ENCODE results near the gene COPA.
A peak's percentile ranks its signal among the peaks of the same experiment; 100 is the strongest.
"Not testable (repeated sequence)": the region's sequence is repeated elsewhere in the genome, so short reads cannot be mapped to it uniquely, and the experiment has no call there.

The COPA gene

DNA sequence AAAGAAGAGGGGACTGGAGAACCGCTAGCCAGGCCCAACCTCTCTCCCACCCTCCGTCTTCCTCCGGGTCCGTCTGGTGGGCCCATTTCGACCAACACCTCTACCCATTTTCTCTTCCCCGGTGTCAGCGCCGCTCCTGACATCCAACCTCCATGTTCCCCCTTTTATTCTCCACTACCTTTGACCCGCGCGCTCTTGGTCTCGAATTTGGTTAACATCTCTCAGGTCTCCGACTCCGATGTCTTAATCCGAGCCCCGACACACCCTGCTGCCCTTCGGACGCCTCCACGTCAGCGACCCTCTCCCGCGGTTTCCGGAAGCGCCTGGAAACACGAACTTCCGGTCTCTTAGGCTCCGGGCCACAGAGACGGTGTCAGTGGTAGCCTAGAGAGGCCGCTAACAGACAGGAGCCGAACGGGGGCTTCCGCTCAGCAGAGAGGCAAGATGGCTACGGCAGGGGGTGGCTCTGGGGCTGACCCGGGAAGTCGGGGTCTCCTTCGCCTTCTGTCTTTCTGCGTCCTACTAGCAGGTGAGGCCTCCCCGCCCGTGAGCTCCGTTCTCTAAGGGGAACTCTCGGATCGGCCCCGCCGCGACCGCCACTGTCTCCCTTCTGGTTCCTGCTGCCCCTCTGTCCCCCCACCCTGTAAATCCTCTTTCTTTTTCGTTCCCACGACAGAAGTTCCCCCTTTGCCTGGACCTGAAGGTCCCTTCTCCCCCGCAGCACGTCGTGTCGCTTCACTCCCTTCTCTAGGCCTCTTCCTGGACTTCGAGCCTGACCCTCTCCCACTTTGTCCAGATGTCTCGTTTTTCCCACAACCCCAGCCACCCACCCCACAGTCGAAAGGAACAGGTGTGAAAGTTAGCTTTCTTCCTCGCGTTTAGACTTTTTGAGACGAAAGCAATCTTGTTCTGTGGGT, at the start of gene COPA, which contains the start of gene NCSTN:
Gene COPA, minus strand, starts transcription at position 298 of the 917 bp plus-strand sequence. Its CDS starts 80 bp downstream, at position 218.
Gene NCSTN, plus strand, starts transcription at position 431 of the 917 bp plus-strand sequence. Its CDS starts 14 bp downstream, at position 445.
- peak; percentile 55 for DNase-seq

DNA sequence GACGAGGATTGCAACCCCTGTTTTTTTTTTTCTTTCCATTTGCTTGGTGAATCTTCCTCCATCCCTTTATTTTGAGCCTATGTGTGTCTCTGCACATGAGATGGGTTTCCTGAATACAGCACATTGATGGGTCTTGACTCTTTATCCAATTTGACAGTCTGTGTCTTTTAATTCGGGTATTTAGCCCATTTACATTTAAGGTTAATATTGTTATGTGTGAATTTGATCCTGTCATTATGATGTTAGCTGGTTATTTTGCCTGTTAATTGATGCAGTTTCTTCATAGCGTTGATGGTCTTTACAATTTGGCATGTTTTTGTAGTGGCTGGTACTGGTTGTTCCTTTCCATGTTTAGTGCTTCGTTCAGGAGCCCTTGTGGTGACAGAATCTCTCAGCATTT, 45.4 kb upstream of the COPA start:
- not testable (repeated sequence) for DNase-seq

DNA sequence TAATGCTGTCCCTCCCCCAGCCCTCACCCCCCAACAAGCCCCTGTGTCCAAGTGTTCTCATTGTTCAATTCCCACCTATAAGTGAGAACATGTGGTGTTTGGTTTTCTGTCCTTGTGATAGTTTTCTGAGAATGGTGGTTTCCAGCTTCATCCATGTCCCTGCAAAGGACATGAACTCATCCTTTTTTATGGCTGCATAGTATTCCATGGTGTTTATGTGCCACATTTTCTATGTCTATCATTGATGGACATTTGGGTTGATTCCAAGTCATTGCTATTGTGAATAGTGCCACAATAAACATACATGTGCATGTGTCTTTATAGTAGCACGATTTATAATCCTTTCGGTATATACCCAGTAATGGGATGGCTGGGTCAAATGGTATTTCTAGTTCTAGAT, 41.8 kb upstream of the COPA start:
- DNase-seq: not testable (repeated sequence)

DNA sequence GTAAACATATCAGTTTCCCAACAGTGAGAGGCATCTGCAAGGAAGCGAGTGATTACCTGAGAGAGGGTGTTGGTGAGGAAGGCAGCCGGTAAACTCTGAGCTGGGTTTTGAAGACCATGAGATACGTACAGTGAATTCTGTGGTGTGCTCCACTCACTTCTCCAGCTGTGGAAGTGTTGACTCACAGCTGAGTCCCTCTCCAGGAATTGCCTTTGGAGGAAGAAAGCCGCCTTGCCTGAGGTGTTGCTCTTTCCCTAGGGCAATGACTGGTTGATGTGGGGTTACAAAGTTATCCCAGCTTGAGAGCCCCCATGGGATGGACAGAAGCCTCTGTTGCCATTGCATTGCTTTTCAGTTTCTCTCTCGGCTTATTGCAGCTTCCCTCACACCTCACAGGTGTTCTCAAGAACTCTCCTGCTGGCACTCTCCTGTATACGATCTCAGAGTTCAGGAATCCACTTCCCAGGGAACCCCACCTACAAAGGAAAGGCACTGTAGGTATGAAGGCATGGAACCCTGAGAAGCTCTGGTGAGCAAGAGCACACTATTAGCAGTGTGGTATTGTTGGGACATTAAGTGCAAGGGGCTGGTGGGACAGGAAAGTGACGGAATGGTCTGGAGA, 34.6 kb upstream of the COPA start:
- no peak for DNase-seq

DNA sequence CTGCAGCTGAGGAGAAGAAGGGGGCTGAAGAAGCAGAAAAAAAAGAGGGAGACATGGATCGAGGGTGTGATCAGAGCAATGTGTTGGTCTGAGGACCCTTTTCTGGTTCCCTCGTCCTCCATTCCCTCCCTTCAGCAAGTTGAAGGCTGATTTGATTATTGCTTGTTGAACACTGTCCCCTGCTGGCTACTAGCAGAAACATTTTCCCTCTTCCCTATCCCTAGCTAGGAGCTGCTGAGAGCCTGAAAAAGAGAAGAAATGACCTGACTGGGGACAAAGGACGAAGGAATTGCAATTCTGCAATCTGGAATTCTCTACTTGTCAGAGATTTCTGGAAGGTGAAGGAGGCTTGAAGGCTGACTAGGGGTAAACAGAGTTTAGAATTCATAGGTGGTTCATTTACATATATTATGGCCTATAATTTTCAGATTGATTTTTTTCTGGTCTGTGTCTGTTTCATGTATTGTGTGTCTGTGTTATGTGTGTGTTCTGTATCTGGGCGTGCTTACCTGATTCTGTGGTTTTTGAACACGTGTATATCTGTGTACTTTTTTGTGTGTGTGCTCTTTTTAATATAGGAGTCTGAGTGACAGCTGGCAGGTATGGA, 33.6 kb upstream of the COPA start:
- DNase-seq: peak; percentile 43

DNA sequence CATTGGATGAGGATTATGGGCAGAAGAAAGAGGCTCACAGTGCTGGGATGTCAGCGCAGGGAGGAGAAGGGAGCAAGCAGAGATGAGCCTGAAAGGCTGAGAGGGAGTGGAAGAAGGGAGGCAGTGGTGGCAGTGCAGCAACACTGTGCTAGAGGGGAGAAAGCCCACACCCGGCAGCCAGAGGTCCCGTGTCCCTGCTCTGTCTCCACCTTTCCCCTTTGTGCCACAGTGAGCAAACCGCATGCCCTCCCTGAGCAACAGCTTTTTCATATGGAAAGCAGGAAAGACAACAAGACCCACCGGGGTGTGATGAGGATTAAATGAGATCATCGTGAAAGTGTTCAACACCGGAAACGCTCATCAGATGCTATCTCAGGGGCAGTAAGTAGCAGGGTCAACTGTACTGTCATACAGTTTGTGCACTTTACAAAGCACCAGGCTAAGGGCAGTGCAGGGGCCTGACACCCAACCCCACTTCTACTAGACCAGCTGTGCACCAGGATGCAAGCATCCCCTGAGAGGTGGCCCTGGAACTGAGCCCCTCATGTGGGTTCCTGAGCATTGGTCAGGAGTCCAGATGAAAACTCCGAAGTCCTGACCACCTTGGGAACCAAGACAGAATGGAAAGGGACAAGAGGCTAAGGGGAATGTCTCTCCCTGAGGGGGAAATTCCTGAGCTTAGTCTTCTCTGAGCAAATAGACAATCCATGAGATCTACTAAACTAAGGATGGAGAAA, 32.9 kb upstream of the COPA start:
- no peak for DNase-seq

DNA sequence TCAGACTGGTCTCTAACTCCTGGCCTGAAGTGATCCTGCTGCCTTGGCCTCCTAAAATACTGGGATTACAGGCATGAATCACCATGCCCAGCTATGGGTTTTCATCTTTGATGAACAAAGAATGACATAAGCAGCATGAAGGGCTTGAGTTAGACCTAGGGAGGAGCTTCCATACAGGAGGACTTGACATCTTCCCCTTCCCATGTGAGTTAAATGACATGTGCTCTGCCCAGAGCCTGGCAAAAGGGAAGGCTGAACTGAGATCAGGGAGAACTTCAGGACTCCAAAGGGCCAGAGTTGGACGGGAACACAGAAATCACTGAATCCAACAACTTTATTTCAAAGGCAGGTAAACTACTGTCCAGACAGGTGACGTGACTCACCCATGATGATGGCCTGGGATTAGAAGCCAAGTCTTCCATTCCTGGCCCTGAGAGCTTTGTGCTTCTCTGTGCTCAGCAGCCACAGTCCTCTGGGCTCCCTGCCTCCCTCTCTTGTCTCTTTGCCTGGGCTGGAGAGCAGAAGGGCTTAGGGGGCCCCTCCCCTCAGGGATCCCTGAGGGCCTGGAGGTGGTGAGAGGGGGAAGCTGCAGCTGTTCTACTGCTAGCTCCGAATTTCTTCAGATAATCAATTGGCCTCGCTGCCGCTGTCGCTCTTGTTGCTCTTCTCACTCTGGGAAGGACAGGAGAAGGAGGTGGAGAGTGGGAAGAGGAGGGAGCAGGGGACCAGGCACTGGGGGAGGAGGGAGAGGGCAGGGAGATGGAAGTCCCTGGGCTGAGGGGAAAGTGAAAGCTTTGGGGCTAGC, 31.5 kb upstream of the COPA start:
- DNase-seq: no peak

DNA sequence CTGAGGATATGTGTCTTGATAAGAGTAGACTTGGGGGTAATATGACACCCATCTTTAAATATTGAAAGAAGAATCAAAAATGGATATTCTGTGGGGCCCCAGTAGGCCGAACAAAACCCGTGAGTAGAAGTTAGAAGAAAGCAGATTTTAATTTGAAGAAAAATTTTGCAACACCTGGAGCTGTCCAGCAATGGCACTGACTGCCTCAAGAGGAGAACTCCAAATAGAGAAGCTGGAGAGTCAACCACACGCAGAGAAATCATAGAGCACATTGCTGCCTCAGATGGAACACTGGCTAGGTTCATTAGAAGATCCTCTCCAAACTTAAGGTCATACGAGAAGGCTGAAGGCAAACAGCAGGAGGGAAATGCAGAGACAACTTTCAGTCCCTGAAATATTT, 30.6 kb upstream of the COPA start:
- DNase-seq: no peak

DNA sequence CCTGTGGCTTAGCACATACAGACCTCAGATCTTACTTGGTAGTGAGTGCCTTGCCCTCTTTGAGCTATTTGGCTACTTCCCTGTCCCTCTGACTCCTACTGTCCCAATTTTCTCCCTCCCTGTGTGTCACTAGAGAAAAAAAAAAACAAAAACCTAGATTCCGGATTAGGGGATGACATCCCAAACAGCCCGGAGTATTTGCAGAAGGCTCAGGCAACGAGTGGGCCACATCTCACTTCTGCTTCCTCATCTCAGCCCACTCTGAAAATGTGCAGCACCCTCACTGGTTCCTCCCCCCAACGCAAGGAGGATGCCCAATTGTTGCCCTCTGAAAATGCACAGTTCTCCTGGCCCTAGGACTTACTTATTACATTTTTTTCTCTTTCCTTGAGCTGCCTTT, 28.7 kb upstream of the COPA start:
- no peak for DNase-seq

DNA sequence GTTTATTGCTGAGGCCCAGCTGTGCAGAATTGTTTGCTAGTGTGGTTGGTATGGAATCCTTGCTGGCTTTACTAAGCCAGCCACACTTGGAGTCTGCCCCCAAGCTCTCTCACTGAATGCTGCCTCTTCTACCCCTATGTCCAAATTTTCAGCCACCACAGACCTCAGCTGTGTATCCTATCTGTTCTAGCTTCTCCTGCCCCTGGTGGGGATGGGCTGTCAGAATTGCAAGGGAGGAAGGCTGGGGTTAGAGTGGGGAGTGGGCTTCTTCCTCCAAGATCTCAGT, 28.2 kb upstream of the COPA start:
- no peak for DNase-seq

DNA sequence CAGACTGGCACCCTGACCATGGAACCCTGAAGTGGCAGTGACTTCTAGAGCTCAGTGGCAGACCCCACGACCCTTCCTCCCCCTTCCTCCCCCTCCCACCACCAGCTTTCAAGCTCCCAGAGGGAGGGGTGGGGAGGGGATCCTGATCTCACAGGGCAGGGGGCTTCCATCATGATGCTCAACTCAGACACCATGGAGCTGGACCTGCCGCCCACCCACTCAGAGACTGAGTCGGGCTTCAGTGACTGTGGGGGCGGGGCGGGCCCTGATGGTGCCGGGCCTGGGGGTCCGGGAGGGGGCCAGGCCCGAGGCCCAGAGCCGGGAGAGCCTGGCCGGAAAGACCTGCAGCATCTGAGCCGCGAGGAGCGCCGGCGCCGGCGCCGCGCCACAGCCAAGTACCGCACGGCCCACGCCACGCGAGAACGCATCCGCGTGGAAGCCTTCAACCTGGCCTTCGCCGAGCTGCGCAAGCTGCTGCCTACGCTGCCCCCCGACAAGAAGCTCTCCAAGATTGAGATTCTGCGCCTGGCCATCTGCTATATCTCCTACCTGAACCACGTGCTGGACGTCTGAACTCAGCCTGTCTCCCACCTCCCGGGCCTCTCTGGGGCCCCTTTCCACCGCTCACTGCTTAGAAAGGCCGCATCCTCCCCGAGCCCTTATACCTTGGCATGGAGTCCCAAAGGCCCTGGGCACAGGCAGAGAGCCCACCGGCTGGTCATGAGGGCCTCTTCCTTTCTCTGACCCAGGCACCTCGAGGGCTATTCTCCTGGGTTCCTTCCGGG, 27.7 kb upstream of the COPA start:
- no peak for DNase-seq

DNA sequence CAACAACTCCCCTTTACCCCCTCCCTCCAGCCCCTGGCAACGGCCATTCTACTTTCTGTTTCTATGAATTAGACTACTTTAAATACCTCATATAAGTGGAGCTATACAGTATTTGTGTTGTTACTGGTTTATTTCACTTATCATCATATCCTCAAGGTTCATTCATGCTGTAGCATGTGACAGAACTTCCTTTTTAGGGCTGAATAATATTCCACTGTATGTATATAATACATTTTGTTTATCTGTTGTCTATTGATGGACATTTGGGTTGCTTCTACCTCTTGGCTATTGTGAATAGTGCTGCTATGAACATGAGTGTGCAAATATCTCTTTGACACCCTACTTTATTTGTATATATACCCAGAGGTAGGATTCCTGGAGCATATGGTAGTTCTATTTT, 26.0 kb upstream of the COPA start:
- no peak for DNase-seq

DNA sequence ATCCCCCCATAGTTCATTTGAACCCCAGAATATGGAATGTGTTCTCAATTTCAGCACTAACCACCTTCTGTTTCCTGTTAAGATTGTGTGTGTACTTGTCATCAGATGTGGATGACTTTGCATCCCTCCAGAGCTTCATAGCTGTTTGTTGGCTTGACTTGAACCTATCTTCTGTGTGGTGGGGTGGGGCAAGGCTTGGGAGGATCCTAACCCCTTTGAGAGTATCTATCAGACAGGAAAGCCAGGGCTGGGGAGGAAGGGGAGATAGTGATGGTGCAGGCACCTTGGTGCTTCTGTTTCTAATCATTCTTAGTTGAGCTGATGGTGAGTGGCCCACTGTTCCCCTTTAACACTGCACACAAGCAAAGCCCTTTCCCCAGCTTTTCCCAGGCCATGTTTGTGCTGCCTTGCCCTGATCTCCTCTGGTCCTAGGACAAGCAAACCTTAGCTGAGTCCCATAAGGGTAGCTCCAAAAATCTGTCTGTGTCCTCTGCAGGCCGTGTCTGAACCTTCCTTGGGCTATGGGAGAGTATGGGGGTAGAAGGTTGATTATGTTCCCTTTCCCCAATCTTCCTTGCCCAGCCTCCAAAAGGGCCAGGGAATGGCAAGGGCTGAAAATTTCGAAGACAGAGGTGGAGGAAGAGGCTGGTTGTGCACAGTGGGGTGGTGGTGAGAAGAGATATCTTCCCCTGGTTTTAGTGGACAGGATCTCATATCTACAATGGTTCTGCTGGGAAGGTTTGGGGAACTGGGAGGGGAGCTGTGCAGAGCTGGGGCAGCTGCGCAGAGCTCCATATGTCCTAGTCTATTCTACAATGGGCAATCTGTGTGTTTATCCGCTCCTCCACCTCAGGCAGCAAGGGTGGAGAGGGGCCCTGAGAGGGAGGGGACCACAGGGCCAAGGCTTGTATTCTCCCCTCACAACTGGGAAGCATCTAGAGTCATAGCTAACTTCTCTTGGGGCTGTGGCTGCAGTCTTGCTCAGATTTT, 25.2 kb upstream of the COPA start:
- no peak for DNase-seq

DNA sequence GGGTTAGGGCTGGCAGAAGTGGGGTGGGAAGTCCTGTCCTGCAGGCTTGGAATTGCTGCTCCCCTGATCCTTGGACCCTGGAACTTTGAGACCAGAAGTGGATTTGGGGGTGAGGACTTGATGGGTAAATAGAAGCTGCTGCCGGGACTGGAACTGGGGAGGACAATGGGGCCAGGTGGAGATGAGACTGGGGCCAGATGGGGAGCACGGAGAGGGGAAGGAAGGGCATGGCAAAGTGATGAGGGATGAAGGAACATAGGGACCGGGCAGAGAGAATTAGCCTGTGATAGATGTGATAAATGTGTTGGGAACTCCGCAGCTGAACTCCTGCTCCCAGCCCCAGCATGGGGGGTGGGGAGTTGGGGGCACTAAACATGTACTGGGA, 24.5 kb upstream of the COPA start:
- no peak for DNase-seq

DNA sequence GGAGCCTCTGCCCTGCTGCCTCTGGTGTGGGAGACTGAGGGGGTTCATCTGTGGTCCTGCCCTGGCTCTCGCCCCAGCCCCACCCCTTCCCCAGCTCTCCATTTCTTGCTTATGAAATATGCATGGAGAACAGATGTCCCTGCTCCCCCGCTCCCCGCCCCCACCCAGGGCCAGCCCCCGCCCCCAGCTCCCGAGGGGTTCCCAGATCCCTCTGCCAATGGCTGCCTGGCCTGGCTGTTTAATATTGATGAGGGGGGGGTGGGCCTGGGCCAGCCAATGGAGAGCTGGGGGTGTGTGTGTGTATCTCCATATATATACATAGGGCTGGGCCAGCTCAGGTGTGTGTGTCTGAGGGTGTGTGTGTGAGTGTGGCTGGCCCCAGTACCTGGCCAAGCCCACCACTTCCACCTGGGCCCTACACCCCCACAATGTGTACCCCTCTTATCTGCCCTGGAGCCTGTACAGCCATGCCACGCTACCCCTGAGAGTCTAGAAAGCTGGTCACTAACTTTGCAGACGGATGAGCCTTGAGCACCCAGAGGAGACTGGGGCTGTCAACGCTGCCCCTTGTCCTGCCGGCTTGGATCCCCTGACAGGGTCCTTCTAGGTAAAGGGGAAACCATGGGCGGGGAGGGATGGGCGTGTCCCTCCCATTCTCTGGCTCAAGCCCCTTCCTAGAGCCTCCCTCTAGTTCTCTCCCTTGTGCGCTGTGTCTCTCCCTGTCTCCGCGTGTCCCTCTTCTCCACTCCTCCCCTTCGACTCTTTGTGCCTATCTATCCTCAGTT, 23.9 kb upstream of the COPA start, which contains the start of gene NHLH1:
Gene NHLH1, plus strand, starts transcription at position 341 of the 785 bp plus-strand sequence. CDS start 3,661 bp downstream, outside the sequence.
- no peak for DNase-seq

DNA sequence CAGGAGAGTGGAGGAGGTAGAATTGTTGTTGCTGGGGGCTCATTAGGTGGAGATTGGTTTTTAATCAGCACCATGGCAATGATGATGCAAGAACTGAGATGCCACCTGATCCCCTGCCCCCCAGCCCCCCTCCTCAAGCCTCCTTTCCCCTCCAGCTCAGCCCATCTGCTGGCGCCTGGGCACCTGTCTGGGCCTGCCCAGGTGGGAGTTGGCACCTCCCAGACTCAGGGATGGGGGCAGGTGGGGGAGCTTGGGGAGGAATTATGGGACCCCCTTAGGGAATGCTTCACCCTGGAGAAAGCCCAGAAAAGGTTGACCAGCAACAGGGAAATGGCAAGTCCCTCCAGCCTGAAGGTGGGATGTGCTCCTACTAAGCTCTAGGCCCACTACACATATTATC, 22.3 kb upstream of the COPA start:
- no peak for DNase-seq

DNA sequence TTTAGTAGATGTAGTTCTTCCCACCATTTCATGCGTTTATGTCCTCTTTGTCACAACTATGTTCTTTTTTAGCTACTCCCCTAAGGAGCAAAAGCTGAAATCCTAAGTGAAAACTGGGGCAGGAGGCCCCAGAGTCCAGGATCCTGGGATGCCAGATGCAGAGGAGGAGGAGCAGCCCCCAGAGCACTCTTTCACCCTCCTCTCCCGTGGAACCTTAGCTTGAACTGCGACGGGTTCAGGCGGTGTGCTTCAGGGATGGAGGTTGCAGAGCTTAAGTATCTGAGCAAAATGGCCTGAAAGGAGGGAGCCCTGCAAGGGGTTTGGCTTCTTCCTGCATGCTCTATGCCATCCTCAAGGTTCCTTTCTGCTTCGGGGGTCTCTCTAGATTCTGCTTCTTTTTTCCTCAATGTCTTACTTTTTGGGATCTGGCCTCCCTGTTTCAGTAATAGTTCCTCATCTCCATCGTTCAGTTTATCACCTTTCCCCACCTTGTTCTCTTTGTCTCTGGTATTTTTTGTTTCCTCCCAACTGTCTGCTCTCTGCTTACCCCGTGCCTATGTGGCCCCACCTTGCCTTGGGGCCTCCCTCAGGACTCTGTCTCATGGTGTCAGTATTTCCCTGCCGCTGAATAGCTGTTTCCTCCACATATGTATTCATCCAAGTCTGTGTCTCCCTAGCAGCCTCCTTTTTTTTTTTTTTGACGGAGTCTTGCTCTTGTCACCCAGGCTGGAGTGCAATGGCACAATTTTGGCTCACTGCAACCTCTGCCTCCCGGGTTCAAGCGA, 21.1 kb upstream of the COPA start:
- no peak for DNase-seq

DNA sequence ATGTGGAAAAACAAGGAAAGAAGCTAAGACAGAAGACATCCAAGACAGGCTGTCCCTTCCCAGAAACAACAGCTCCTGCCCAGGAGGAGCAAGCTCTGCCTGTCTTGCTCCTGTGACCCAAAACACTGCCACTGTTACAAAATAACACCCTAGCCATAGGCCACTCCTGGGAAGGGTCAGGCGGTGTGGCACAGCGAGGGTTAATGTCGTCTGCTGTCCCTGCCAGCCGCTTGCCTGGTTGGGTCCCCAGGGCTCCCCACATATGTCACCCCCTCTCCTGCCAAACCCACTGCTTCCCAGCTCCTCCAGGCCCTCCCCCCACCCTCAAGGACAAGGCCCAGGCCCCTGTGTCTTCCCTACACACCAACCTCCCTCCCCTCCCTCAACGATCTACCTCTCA, 20.0 kb upstream of the COPA start:
- no peak for DNase-seq

Data from NCI-H2081 treated with DMSO at 0.1 percent for 48 hours (cell line).